ENCODE measurements around the gene DPF3.

Gene DPF3

DNA sequence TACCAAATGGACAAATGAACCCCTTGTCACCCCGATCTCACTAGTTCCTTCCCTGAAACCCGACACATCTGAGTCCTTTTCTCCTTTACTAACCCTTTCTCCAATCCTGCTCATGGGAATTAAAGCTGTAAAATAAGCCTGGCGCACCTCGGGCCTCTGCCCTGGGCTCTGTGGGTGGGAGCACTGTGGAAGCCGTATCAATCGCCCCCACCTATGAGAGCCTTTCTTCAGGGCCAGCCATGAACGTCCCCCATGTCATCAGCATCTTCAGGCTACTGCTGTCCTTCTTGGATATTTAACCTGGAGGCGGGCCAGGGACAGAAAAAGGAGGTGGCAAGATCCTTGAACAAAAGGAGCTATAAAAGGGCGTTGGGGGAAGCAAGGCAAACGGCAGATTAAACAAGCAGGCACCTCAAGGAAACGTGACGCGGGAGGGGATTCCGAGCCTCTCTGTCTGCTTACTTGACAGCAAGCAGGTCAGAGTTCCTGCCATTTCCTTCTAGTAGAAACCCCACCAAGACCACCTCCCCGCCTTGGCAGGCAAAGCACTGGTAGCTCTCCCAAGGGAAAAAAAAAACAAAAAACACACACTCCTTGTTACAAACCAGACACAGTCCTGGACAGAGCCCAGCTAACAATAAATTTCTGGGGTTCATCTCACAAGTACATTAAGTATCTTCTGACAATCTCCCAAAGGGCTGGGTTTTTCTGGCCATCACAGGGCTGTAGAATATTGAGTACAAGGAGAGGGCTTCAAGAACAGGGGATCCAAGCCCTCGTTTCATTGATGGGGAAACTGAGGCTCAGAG, 62.9 kb downstream of the DPF3 start:
- DNase-seq: no peak

DNA sequence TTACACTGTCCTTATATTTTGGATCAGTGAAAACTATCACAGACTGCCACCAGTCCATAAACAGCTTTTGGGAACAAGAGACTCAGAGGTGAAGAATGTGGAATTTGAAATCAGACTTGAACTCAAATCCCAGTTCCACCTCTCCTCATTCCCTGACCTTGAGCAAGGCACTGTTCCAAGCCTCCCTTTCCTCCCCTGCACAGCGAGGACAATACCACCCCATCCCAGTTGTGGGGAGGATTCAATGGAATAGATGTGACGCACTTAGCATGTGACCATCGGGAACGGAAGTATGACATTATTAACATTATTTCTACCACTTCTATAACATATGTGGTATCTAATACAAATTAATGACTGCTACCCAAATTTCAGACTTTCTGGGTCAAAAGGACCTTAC, 63.5 kb downstream of the DPF3 start:
- DNase-seq: no peak

DNA sequence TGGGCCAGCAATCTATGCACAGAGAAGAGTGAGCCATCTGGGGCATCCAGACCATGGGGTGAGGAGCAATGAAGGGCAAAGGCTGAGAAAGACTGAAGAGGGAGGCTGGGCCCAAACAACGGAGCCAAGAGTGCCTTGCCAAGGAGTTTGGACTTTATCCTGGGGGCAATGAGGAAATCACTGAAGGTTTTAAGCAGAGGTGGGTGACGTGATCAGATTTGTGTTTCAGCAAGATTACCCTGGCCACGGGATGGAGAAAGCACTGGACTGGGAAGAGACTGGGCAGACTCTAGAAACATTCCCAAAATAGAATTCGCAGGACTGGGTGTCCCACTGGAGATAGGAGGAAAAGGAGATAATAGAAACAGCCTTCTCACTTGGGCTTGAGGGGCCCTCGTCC, 65.3 kb downstream of the DPF3 start:
- no peak for DNase-seq

DNA sequence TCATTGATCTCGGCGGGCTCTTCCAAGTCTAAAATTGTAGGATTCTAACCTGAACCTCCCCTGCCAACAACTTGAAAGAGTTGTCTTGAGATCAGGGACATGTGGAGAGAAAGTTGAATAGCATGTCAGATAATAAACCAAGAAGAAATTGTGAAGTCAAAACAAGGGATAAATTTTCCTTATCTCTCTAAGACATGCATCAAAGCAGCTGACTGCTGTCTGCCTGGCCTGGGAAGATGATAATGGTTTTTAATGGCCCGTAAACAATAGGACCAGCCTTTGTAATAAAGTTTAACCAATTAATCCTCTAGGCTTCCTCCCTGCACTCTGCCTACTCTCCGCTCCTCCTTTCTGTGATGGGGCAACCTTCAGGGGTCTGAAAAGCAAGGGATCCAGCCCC, 67.9 kb downstream of the DPF3 start:
- no peak for DNase-seq

DNA sequence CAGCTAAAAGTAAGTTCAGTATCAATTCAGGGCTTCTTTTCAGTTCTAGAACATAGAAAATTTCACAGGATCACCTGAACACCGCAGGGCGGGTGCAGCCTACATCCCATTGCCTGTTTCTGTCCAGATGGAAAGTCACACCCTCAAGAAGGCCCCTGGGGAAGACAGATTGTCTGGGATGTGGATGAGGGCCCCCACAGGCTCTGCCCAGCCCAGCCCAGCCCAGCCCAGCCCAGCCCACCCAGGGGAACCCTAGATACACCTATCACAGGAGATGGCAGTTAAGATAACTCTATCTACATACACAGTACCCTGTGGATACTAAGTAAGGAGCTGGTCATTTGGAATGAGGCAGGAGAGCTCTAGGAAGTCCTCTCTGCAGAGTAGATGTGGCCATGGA, 68.4 kb downstream of the DPF3 start:
- DNase-seq: no peak

DNA sequence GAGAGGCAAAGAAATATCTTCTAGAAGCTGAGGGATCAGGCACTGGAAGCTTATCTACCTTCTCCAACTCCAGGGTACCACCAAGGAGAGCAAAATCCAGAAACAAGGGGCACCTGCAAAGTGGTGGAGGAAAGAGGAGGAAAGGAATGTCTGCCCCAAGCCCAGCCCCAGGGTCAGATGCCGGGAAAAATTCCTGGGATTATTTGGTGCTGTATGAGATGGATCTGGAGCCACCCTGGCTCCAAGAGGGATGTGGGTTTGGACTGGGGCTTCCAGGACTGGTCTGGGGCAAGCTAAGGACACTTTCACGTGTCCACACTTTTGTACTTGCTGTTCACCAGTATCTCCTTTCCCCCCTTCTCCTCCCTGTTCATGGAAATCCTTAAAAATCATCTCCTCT, 69.8 kb downstream of the DPF3 start:
- no peak for DNase-seq

DNA sequence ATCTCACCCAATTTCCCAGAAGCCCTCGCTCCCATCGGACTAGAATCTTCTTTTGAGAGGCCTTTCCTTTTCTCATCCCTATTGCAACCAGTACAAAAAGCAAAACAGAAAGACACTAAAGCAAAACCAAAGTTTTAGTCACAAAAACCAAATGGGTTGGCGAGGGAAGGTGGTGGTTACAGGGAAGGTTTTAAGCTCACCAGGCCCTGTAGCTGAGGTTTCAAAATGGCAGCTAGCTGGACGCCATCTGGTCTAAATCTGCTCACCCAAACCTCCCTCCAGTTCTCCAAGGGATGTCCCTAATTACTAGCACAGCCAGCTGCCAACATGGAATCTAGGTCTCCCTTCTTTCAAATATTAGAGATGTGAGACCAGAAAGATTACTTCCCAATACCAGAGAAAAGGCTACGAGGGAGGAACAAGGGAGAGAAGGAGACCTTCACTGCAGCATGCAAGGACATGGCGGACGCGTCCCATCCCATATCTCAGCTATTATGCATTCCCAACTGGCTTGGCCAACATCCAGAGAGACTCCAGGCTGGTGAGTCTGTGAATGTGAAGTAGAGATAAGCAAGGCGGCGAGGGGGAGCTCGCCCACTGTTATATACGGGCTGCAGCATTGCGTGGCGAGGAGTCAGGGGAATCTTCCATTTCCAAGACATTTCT, 70.8 kb downstream of the DPF3 start:
- DNase-seq: no peak

DNA sequence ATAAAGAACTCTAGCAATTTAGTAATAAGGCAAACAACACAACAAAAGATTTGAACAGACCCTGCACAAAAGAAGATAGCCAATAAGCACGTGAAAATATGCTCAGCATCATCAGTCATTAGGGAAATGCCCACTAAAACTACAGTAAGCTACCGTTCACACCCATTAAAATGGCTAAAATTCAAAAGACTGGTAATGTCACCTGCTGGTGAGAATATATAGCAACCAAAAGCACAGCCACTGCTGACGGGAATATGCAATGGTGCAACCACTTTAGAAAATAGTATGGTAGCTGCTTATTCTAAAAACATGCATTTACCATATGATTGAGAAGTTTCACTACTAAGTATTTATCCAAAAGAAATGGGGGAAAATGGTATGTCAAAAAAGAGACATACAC, 74.9 kb downstream of the DPF3 start:
- DNase-seq: no peak

DNA sequence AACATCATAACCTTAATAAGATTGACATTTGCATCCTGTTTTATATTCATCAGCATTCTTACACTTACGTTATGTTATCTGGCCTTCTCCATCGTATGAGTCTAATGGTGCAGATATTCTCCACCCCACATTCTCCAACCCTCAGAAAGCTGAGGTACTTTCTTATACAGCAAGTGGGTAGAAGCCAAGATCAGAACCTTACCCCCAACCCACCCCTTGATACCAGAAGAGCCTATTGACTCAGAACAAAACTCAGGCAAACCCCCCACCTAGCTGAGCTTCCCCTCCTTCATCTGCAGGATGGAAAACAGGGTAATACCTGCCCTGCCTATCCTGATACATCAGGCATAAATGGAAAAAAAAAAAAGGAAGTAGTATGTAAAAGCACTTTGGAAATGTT, 77.6 kb downstream of the DPF3 start:
- no peak for DNase-seq

DNA sequence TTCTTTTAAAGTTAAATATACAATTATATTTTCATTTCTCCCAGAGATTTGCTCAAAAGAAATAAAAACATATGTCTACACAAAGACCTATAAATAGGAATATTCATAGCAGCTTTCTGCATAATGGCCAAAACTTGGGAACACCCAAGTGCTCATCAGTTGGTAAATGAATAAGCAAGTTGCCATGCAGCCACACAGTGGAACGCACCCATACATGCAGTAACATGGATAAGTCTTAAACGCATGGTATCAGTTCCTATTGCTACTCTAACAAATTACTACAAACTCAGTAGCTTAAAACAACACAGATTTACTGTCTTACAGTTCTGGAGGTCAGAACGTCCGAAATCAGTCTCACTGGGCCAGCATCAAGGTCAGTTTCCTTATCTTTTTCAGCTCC, 78.5 kb downstream of the DPF3 start:
- no peak for DNase-seq

DNA sequence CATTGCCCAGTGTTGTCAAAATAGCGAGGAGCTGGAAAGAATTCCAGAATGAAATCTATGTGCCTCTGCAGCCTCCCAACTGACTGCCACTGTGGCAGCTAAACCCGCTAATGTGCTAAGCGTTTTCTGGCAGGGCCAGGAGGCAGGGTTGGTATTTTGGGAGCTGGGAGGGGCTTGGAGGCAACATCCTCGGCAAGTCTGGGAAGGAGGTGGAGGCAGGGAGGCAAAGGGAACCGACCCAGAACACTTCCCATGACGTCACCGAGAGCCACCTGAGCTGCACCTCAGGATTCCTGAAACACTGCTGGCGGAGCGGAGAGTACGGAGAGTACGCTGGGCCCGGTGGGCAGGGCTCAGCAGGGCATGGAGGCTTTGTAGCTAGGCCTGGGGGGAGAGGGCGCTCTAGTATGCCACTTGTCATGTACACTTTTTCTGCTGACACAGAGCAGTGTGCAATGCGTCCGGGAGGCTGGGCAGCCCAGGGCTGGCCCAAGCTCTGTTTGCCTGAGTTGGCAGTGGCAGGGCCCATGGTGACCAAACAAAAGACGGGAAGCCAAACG, 81.5 kb downstream of the DPF3 start:
- DNase-seq: no peak

DNA sequence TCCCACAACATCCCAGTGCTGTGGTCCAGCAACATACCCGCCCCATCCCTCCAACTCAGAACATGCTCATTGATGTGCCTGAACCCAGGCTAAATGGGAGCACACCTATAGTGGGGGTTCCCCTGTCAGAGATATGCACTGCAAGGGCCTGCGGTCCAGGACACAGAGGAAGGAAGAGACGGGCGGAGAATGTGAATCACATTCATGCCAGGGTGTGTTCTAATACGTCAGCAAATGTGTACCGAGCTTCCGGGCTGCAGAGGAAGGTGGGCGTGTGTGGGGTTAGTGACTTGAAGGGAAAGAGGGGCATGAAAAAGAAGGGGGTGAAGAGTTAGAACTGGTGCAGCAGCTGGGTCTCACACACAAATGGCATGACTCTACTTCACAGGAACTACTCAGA, 83.7 kb downstream of the DPF3 start:
- DNase-seq: no peak

DNA sequence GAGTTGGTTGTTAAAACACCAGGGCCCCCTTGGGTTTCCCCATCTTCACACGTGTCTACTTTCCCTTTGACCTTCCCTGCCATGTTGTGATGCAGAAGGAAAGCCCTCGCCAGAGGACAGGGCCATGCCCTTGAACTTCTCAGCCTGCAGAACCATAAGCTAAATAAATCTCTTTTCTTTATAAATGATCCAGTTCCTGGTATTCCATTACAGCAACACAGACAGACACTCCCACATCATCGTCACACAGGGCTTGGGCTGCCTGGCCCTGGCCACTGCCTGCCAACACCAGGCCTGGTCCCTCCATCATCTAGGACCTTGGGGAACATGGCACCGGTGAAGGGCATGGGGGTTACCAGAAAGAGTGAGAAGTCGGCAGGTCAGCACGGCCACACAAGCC, 84.8 kb downstream of the DPF3 start:
- no peak for DNase-seq

DNA sequence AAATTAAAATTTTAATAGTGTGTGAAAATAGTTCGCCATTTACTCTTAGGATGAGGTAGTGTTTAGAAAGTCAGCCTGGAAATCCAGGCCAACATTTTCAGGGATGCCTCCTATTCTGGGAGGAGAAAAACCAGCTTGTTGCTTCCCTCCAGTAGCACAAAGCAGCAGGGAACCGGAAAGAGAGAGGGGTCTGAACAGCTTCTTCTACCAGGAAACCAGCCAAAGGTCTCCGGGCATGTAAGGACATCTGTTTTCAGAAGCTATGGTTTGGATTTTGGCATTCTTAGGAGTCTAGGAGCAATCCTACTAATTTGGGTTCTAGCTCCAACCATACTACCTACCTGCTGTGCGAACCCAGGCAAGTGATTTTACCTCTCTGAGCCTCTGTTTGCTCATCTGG, 85.3 kb downstream of the DPF3 start:
- no peak for DNase-seq

DNA sequence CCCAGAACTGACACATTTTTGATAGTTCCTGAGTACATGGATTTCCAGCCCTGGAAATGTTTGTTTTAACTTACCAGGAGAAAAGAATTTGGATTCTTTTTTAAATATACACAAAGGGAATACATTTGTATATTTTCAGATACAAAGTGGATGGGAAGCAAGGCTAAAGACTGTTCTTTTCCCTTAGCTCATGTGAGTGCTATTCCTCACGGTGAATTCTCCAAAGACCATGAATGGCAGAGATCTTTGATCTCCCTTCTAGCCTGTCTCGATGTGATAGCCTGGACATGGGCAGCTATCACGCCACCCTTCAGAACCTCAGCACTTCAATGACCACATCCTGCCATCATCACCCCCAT, 91.3 kb downstream of the DPF3 start:
- DNase-seq: no peak

DNA sequence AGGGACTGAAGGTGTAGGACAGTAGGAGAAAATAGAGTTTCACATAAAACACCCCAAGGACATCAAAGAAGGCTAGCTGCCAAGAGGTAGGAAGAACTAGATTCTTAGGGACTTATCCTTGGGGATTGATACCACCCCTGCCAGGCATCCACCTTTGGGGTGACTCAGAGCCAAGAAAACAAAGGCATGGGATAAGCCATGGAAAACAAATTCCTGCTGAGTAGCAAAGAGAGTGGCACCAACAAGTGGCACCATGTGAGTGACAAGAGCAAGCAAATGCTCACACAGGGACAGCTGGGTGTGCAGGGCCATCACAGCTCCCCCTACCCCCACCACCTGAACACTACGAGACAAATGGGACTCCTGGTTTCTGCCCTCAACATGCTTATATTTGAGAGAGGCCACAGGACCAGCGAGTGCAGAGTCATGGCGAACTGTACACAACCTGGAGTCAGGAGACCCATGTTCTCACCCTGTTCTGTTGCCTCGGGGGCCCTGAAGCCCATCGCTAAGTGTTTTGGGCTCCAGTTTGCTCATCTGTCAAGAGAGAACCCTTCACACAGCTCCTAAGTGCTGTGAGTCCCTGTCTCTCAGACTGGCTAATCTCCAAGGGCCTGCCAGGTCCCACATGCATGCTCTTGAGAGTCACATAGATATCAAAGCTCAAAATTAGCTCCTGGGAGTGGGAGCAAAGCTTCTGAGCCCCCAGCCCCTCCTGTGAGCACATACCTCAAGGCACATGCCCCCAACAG, 91.9 kb downstream of the DPF3 start:
- DNase-seq: no peak

DNA sequence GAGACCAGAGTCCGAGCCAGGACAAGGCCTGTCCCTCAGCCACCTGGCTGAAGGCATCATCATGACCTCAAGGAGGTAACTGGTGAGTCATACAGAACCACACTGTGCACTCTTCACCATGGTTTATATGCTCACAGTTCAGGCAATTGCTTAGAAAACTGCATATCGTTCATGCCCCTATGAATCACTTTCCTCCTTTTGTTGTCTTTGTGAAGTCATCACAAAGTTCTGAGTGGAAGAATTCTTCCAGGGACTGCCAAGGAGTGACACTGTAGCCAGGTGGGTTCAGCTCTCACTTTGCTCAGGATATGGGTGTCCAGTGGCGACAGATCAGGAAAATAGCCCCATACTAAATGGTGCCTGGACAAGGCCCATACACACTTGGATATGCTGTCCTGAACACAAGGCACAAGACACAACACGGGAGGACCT, 92.5 kb downstream of the DPF3 start:
- peak; percentile 29 for DNase-seq

DNA sequence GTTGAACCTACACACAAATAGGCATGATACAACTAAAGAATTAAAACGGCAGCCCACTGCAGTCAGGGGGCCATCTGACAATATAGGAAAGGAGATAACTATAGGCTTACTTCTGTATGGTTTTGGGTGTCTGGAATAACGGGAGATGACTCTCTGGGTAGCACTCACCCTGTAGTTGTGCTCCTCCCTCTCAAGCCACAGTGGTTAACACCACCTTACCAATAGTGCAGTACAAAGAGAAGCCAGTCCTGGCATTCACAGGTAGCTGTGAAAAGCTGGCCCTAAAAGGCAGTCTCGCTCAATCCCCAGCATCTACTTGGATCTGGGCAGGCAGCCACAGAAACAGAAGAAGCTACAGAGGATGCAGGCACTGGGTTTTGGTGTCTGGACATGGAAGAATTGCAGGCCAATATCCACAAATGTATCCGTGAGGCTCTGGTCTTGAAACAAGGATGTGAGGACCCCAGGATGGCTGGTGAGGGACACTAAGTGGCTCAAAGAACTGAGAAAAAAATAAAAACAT, 93.0 kb downstream of the DPF3 start:
- DNase-seq: peak; percentile 27

DNA sequence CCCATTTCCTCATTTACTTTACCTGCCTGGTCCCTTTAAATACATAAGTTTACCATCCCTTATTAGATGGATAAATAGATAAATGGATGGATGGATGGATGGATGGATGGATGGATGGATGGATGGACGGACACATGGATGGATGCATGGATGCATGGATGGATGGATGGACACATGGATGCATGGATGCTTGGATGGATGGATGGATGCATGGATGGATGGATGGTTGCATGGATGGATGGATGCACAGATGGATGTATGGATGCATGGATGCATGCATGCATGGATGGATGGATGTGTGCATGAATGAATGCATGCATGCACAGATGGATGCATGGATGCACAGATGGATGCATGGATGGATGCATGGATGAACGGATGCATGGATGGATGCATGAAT, 93.6 kb downstream of the DPF3 start:
- DNase-seq: no peak

DNA sequence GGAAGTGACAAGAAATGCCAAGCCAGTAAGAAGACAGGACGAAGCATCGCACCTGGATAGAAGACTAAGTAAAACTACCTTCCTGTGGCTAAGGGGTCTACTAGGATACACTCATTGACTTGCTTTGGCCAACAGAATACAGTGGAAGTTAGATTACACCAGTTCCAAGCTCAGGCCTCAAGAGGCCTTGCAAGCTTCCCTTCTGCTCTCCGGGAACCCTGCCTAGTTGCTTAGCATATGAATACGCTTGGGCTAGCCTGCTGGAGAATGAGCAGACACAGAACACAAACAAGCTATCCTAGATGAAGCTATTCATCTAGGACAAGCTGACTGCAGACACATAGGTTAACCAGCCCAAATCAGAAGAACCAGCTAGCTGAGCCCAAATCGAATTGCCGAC, 97.0 kb downstream of the DPF3 start:
- DNase-seq: no peak

DNA sequence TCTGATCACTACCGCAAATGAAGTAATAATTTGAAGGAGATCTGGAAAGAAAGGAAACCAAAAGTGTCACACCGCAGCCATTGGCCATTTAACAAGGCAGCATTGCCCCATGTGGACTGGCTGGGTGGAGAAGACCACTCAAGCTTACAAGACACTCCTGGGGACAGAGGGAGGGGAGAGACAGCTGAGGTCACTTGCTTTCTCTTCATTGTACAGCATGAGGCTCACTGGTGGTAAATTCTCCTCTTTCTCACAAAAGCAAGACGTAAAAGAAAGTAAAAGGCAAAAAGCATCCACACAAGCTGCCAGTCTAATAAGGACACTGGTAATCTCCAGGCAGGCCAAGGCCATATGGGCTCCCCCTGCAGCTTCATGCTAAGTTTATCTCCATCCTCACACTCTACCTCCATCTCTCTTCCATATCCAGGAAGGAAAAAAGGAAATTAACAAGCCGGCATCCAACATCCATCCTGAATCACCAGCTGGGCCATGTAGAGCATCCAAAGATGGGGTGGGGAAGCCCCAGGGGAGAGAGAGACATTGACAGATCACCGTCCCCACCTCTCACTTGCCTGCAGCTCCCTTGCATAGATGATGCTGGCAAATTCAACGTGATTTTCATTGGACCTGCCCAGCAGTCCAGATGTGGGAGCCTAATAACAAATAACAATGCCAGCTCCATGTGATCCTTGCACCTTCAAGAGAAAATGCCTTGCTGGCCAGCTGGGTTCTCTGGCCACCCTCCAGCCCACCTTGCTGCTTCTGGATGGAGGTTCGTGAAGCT, 100.6 kb downstream of the DPF3 start:
- no peak for DNase-seq

DNA sequence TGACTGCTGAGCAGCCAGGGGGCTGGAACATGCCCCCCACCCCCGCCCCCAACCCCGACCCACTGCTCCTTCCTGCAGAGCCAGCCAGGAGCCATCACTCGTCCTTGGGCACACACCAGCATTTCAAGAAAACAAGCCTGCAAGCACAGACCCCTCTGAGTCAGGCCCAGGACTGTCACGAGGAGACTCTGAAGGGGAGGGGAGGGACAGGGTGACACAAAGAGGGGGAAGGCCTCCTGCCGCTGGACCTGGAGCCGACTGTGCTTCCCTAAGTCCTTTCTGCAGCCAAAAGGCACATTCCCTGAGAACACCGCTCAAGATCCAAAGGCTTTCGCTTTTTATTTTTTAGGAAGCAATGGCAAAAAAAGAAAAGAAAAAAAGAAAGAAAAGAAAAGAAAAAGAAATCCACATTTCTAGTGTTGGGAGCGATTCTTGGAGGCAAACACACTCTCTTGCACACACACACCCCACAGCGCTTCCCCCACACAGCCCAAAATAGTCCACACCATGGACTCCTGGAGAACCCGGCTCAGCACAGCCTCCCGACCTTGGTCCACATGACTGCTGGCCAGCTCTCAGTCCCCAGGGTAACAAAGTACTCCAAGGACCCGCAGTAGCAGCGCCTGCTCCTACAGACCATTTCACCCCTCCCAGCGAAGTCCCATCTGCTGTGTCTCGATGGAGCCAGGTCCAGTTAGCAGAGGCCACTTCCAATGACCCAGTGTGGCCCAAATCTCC, 101.7 kb downstream of the DPF3 start:
- no peak for DNase-seq

Data from NK-92 treated with Interleukin-12 subunit alpha and Interleukin-12 subunit beta, amount 100 ng/mL, for 24 hours (cell line).